HEK293 (cell line): ENCODE results near the gene SLC25A17.
A peak's percentile ranks its signal among the peaks of the same experiment; 100 is the strongest.

Experiments used
- BCL11B ChIP-seq: fragments of 450-650 bp; formaldehyde crosslinking; IDR thresholded peaks from 2 replicates; pipeline ENCODE4 v1.5.1; 2016; ENCODE audit warnings: low read depth, missing biosample characterization, missing genetic modification characterization
- FEZF1 ChIP-seq: fragments of 450-650 bp; formaldehyde crosslinking; IDR thresholded peaks from 2 replicates; pipeline ENCODE4 v1.5.1; 2016; ENCODE audit warnings: missing biosample characterization, missing genetic modification characterization
- GLIS1 ChIP-seq: fragments of 450-650 bp; formaldehyde crosslinking; IDR thresholded peaks from 2 replicates; pipeline ENCODE4 v1.5.1; 2016; ENCODE audit warnings: missing biosample characterization, missing genetic modification characterization
- KLF16 ChIP-seq: fragments of 450-650 bp; formaldehyde crosslinking; IDR thresholded peaks from 2 replicates; pipeline ENCODE4 v1.5.1; 2017; ENCODE audit warnings: missing biosample characterization, missing genetic modification characterization
- KLF9 ChIP-seq: fragments of 450-650 bp; formaldehyde crosslinking; IDR thresholded peaks from 2 replicates; pipeline ENCODE4 v1.5.1; 2016; ENCODE audit warnings: missing biosample characterization, missing genetic modification characterization, low read depth
- SP2 ChIP-seq: fragments of 450-650 bp; formaldehyde crosslinking; IDR thresholded peaks from 2 replicates; pipeline ENCODE4 v1.5.1; 2016; ENCODE audit warnings: missing biosample characterization, missing genetic modification characterization
- YY2 ChIP-seq: fragments of 450-650 bp; formaldehyde crosslinking; IDR thresholded peaks from 2 replicates; pipeline ENCODE4 v1.5.1; 2016; ENCODE audit warnings: missing biosample characterization, missing genetic modification characterization
- ZBTB17 ChIP-seq: fragments of 450-650 bp; formaldehyde crosslinking; IDR thresholded peaks from 2 replicates; pipeline ENCODE4 v1.5.1; 2016; ENCODE audit warnings: missing biosample characterization, missing genetic modification characterization
- ZBTB7A ChIP-seq: fragments of 450-650 bp; formaldehyde crosslinking; IDR thresholded peaks from 2 replicates; pipeline ENCODE4 v1.5.1; 2016; ENCODE audit warnings: low read depth, missing biosample characterization, missing genetic modification characterization
- ZBTB8A ChIP-seq: fragments of 450-650 bp; formaldehyde crosslinking; IDR thresholded peaks from 2 replicates; pipeline ENCODE4 v1.5.1; 2016; ENCODE audit warnings: missing biosample characterization, missing genetic modification characterization
- ZNF214 ChIP-seq: fragments of 450-650 bp; formaldehyde crosslinking; IDR thresholded peaks from 2 replicates; pipeline ENCODE4 v1.5.1; 2017; ENCODE audit warnings: missing biosample characterization, mild to moderate bottlenecking, missing genetic modification characterization, borderline replicate concordance
- ZNF311 ChIP-seq: fragments of 450-650 bp; formaldehyde crosslinking; IDR thresholded peaks from 2 replicates; pipeline ENCODE4 v1.5.1; 2017; ENCODE audit warnings: missing biosample characterization, missing genetic modification characterization, borderline replicate concordance
- ZNF335 ChIP-seq: fragments of 450-650 bp; formaldehyde crosslinking; conservative IDR thresholded peaks from 2 replicates; pipeline ENCODE4 v1.5.1; 2016; ENCODE audit warnings: missing biosample characterization, missing genetic modification characterization
- ZNF48 ChIP-seq: fragments of 450-650 bp; formaldehyde crosslinking; IDR thresholded peaks from 2 replicates; pipeline ENCODE4 v1.5.1; 2016; ENCODE audit warnings: missing biosample characterization, missing genetic modification characterization
- ZNF501 ChIP-seq: fragments of 450-650 bp; formaldehyde crosslinking; IDR thresholded peaks from 2 replicates; pipeline ENCODE4 v1.5.1; 2016; ENCODE audit warnings: missing biosample characterization, missing genetic modification characterization
- ZNF621 ChIP-seq: fragments of 450-650 bp; formaldehyde crosslinking; IDR thresholded peaks from 2 replicates; pipeline ENCODE4 v1.5.1; 2017; ENCODE audit warnings: missing biosample characterization, missing genetic modification characterization
- ZNF626 ChIP-seq: fragments of 450-650 bp; sonication (Bioruptor Pico); formaldehyde crosslinking; IDR thresholded peaks from 2 replicates; pipeline ENCODE4 v1.5.1; 2018; ENCODE audit warnings: missing biosample characterization, missing genetic modification characterization, inconsistent platforms
- ZNF707 ChIP-seq: fragments of 450-650 bp; formaldehyde crosslinking; IDR thresholded peaks from 2 replicates; pipeline ENCODE4 v1.5.1; 2016; ENCODE audit warnings: missing biosample characterization, missing genetic modification characterization
- ZNF791 ChIP-seq: fragments of 450-650 bp; formaldehyde crosslinking; IDR thresholded peaks from 2 replicates; pipeline ENCODE4 v1.5.1; 2016; ENCODE audit warnings: missing biosample characterization, missing genetic modification characterization
- TF ChIP-seq, protein P1 (sequence below): fragments of 450-650 bp; formaldehyde crosslinking; IDR thresholded peaks from 2 replicates; pipeline ENCODE4 v1.5.1; 2016; ENCODE audit warnings: missing biosample characterization, missing genetic modification characterization
- TF ChIP-seq, protein P2 (sequence below): fragments of 450-650 bp; IDR thresholded peaks from 2 replicates; pipeline ENCODE4 v1.5.1; 2018; ENCODE audit warnings: missing biosample characterization, mild to moderate bottlenecking, missing genetic modification characterization
- TF ChIP-seq, protein P3 (sequence below): fragments of 450-650 bp; formaldehyde crosslinking; IDR thresholded peaks from 2 replicates; pipeline ENCODE4 v1.5.1; 2016; ENCODE audit warnings: missing biosample characterization, missing genetic modification characterization
- TF ChIP-seq, protein P4 (sequence below): fragments of 450-650 bp; formaldehyde crosslinking; IDR thresholded peaks from 2 replicates; pipeline ENCODE4 v1.5.1; 2016; ENCODE audit warnings: missing biosample characterization, missing genetic modification characterization
- TF ChIP-seq, protein P5 (sequence below): fragments of 450-650 bp; formaldehyde crosslinking; IDR thresholded peaks from 2 replicates; pipeline ENCODE4 v1.5.1; 2016; ENCODE audit warnings: missing biosample characterization, missing genetic modification characterization
- TF ChIP-seq, protein P6 (sequence below): fragments of 450-650 bp; formaldehyde crosslinking; optimal IDR thresholded peaks from 2 replicates; pipeline ENCODE3; 2016; ENCODE audit warnings: missing biosample characterization, mild to moderate bottlenecking, missing genetic modification characterization
- TF ChIP-seq, protein P7 (sequence below): sonication (generic); formaldehyde crosslinking; IDR thresholded peaks from 2 replicates; pipeline ENCODE4 v1.8.1; 2022; ENCODE audit warnings: mild to moderate bottlenecking, moderate library complexity, missing genetic modification reagents

Gene SLC25A17

DNA sequence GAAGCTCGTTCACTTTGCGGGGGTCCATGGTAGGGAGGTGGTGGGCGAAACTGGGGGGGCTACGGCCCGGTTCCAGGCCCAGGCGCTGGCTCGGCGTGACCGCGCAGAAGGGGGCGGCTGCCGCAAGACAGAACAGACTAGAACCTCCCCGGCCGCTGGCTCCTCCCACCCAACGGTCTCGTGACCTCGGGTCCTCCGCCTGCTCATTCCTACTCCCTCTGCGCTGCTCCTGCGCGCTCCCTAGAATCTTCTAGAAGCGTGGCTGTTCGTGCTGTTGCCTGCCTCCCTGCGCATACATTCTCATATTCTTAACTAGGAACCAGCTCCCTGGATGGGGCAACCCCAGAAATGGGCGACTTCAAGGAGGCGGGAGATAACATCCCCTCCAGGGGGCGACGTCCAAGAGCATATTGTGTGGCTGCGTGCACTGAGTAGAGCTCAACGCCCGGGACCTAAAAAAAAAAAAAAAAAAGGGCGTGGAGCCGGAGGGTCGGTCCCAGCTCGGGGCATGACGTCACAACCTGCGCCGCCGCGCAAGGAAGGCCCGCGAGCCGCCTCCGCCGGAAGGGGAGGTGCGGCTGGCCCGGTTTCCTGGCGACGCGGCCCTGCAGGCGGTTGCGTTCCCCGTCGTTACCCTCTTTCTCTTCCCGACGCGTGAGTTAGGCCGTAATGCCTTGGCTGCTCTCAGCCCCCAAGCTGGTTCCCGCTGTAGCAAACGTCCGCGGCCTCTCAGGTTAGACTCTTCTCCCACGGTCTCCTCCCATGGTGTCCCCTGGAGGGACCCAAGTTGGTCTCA is 37.6 kb upstream of the SLC25A17 start, which contains the start of the genes ST13 and XPNPEP3 (continued):
- TF ChIP-seq, protein P1, sequence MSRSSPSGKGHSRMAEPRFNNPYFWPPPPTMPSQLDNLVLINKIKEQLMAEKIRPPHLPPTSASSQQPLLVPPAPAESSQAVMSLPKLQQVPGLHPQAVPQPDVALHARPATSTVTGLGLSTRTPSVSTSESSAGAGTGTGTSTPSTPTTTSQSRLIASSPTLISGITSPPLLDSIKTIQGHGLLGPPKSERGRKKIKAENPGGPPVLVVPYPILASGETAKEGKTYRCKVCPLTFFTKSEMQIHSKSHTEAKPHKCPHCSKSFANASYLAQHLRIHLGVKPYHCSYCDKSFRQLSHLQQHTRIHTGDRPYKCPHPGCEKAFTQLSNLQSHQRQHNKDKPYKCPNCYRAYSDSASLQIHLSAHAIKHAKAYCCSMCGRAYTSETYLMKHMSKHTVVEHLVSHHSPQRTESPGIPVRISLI (tag by site-specific recombination): peak; percentile 100
- TF ChIP-seq ZNF335 (tag by site-specific recombination) (peak; percentile 100), SP2 (tag by site-specific recombination) (peak; percentile 88), BCL11B (tag by site-specific recombination) (no peak), ZNF501 (tag by site-specific recombination) (peak; percentile 63; the same call in 1 of the 2 replicates), ZNF621 (no peak), ZBTB8A (peak; percentile 96), YY2 (no peak; the same call in 1 of the 2 replicates), ZNF311 (tag by site-specific recombination) (no peak), ZNF48 (tag by site-specific recombination) (no peak), FEZF1 (tag by site-specific recombination) (0 out of 2 replicates have a peak, but pooled peaks have one; percentile 5), ZNF626 (tag by site-specific recombination) (no peak), ZBTB17 (peak; percentile 82), KLF9 (peak; percentile 68), GLIS1 (peak; percentile 80), ZNF791 (tag by site-specific recombination) (no peak), ZNF214 (tag by site-specific recombination) (no peak), ZNF707 (tag by site-specific recombination) (no peak), ZBTB7A (tag by site-specific recombination) (peak; percentile 70; the same call in 1 of the 2 replicates), KLF16 (tag by site-specific recombination) (peak; percentile 90)
- TF ChIP-seq, protein P2, sequence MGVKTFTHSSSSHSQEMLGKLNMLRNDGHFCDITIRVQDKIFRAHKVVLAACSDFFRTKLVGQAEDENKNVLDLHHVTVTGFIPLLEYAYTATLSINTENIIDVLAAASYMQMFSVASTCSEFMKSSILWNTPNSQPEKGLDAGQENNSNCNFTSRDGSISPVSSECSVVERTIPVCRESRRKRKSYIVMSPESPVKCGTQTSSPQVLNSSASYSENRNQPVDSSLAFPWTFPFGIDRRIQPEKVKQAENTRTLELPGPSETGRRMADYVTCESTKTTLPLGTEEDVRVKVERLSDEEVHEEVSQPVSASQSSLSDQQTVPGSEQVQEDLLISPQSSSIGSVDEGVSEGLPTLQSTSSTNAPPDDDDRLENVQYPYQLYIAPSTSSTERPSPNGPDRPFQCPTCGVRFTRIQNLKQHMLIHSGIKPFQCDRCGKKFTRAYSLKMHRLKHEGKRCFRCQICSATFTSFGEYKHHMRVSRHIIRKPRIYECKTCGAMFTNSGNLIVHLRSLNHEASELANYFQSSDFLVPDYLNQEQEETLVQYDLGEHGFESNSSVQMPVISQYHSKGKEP (tag by site-specific recombination): no peak
- TF ChIP-seq, protein P3, sequence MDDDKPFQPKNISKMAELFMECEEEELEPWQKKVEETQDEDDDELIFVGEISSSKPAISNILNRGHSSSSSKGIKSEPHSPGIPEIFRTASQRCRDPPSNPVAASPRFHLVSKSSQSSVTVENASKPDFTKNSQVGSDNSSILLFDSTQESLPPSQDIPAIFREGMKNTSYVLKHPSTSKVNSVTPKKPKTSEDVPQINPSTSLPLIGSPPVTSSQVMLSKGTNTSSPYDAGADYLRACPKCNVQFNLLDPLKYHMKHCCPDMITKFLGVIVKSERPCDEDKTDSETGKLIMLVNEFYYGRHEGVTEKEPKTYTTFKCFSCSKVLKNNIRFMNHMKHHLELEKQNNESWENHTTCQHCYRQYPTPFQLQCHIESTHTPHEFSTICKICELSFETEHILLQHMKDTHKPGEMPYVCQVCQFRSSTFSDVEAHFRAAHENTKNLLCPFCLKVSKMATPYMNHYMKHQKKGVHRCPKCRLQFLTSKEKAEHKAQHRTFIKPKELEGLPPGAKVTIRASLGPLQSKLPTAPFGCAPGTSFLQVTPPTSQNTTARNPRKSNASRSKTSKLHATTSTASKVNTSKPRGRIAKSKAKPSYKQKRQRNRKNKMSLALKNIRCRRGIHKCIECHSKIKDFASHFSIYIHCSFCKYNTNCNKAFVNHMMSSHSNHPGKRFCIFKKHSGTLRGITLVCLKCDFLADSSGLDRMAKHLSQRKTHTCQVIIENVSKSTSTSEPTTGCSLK (tag by site-specific recombination): no peak
- TF ChIP-seq, protein P4, sequence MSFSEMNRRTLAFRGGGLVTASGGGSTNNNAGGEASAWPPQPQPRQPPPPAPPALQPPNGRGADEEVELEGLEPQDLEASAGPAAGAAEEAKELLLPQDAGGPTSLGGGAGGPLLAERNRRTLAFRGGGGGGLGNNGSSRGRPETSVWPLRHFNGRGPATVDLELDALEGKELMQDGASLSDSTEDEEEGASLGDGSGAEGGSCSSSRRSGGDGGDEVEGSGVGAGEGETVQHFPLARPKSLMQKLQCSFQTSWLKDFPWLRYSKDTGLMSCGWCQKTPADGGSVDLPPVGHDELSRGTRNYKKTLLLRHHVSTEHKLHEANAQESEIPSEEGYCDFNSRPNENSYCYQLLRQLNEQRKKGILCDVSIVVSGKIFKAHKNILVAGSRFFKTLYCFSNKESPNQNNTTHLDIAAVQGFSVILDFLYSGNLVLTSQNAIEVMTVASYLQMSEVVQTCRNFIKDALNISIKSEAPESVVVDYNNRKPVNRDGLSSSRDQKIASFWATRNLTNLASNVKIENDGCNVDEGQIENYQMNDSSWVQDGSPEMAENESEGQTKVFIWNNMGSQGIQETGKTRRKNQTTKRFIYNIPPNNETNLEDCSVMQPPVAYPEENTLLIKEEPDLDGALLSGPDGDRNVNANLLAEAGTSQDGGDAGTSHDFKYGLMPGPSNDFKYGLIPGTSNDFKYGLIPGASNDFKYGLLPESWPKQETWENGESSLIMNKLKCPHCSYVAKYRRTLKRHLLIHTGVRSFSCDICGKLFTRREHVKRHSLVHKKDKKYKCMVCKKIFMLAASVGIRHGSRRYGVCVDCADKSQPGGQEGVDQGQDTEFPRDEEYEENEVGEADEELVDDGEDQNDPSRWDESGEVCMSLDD (tag by site-specific recombination): peak; percentile 42; the same call in 1 of the 2 replicates
- TF ChIP-seq, protein P5, sequence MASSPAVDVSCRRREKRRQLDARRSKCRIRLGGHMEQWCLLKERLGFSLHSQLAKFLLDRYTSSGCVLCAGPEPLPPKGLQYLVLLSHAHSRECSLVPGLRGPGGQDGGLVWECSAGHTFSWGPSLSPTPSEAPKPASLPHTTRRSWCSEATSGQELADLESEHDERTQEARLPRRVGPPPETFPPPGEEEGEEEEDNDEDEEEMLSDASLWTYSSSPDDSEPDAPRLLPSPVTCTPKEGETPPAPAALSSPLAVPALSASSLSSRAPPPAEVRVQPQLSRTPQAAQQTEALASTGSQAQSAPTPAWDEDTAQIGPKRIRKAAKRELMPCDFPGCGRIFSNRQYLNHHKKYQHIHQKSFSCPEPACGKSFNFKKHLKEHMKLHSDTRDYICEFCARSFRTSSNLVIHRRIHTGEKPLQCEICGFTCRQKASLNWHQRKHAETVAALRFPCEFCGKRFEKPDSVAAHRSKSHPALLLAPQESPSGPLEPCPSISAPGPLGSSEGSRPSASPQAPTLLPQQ (tag by site-specific recombination): peak; percentile 84
- TF ChIP-seq, protein P6, sequence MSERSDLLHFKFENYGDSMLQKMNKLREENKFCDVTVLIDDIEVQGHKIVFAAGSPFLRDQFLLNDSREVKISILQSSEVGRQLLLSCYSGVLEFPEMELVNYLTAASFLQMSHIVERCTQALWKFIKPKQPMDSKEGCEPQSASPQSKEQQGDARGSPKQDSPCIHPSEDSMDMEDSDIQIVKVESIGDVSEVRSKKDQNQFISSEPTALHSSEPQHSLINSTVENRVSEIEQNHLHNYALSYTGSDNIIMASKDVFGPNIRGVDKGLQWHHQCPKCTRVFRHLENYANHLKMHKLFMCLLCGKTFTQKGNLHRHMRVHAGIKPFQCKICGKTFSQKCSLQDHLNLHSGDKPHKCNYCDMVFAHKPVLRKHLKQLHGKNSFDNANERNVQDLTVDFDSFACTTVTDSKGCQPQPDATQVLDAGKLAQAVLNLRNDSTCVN (tag by site-specific recombination): peak; percentile 93
- TF ChIP-seq, protein P7, sequence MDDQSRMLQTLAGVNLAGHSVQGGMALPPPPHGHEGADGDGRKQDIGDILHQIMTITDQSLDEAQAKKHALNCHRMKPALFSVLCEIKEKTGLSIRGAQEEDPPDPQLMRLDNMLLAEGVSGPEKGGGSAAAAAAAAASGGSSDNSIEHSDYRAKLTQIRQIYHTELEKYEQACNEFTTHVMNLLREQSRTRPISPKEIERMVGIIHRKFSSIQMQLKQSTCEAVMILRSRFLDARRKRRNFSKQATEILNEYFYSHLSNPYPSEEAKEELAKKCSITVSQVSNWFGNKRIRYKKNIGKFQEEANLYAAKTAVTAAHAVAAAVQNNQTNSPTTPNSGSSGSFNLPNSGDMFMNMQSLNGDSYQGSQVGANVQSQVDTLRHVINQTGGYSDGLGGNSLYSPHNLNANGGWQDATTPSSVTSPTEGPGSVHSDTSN: no peak
